Thyroid gland (tissue), 4 donors: ENCODE results near the gene PDGFRB.

ENCODE experiments used
- POLR2A ChIP-seq, 2 donors: fragments of 450-650 bp; IDR thresholded peaks; one replicate each; pipeline ENCODE4 v1.6.1; 2017; ENCODE audit warnings: antibody characterized with exemption in 2 of 2, mild to moderate bottlenecking in 2 of 2, moderate library complexity in 1 of 2
- TF ChIP-seq, protein P1 (sequence below), 6 experiments: fragments of 200-600 bp in 3 of 6; fragments of 450-650 bp in 3 of 6; sonication (generic) in 3 of 6; IDR thresholded peaks; one replicate each; pipeline ENCODE4 v1.5.1; 2016 to 2019; ENCODE audit warnings: antibody characterized with exemption in 6 of 6, mild to moderate bottlenecking in 2 of 6, inconsistent platforms in 1 of 6, moderate library complexity in 1 of 6

DNA sequence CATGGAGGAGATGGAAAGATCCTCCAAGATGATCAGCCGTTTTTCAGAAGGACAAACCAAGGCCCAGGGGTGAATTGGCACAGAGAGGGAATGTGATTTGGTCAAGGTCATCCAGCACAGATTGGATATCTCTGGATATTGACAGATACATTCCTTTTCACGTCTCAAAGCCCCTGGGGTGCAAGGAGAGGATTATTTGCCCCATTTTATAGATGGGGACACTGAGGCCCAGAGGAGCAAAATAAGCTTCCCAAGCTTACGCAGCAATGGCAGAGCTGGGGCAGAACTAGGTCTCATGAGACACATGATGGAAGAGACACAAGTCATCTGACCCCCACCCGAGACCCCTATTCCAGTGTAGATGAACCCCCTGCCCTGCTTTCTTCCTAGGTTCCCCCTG, 895 bp upstream of the PDGFRB start:
- TF ChIP-seq, protein P1, sequence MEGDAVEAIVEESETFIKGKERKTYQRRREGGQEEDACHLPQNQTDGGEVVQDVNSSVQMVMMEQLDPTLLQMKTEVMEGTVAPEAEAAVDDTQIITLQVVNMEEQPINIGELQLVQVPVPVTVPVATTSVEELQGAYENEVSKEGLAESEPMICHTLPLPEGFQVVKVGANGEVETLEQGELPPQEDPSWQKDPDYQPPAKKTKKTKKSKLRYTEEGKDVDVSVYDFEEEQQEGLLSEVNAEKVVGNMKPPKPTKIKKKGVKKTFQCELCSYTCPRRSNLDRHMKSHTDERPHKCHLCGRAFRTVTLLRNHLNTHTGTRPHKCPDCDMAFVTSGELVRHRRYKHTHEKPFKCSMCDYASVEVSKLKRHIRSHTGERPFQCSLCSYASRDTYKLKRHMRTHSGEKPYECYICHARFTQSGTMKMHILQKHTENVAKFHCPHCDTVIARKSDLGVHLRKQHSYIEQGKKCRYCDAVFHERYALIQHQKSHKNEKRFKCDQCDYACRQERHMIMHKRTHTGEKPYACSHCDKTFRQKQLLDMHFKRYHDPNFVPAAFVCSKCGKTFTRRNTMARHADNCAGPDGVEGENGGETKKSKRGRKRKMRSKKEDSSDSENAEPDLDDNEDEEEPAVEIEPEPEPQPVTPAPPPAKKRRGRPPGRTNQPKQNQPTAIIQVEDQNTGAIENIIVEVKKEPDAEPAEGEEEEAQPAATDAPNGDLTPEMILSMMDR (IDR thresholded peaks at IDR 0.05): no peak
- TF ChIP-seq POLR2A (IDR thresholded peaks at IDR 0.05): no peak
